ENCODE results near the gene RNU1-3.

DNA sequence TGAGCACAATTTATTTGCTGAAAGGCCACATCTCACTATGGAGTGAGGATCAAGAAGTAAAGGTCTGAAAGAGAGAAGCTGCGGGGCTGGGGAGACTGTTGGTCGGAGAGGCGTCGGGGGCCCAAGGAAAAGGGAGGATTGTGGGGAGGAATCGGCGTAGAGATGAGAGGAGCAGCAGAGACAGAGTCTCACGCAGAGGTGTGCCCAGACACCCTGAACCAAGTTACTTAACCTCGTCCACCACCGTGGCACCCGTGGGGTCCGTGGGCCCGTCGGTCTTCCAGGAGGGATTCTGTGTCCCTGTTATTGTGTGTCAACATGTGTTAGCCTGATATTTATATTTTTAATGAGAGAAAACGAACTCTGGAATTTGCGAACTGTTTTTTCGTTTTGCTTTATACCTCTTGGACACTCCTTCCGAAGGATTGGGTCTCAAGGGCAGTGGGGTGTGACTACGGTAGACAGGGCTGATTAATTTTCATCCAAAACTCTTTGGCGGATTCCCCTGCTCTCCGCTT is 49.6 kb downstream of the RNU1-3 start:
- TF ChIP-seq, protein P1, sequence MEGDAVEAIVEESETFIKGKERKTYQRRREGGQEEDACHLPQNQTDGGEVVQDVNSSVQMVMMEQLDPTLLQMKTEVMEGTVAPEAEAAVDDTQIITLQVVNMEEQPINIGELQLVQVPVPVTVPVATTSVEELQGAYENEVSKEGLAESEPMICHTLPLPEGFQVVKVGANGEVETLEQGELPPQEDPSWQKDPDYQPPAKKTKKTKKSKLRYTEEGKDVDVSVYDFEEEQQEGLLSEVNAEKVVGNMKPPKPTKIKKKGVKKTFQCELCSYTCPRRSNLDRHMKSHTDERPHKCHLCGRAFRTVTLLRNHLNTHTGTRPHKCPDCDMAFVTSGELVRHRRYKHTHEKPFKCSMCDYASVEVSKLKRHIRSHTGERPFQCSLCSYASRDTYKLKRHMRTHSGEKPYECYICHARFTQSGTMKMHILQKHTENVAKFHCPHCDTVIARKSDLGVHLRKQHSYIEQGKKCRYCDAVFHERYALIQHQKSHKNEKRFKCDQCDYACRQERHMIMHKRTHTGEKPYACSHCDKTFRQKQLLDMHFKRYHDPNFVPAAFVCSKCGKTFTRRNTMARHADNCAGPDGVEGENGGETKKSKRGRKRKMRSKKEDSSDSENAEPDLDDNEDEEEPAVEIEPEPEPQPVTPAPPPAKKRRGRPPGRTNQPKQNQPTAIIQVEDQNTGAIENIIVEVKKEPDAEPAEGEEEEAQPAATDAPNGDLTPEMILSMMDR (IDR thresholded peaks at IDR 0.05; ENCODE audit: low read depth, low read length): no peak
- TF ChIP-seq EZH2phosphoT487 (IDR thresholded peaks at IDR 0.05; ENCODE audit: low read depth): no peak
